OCI-LY7 (cell line): ENCODE data around the gene GNAO1. TPM values are rescaled to one million over a fixed set of nuclear protein-coding genes. Genes with fewer than 3 reads are reported as not detected.

Source experiments
- BruUV-seq: library from RNA; stranded (reverse); fragments of 400-500 nt; replicated peaks from 2 replicates; lab custom pipeline; 2021; lab: Mats Ljungman, UMichigan
- CTCF ChIA-PET: fragments of 300-600 bp; sonication (Branson Sonifier 250); formaldehyde crosslinking; loops from one replicate; lab custom pipeline; 2022; ENCODE audit warnings: antibody characterized with exemption; ENCODE audit not compliant: unreplicated experiment; lab: Charles Lee
- POLR2A ChIA-PET: fragments of 300-600 bp; sonication (Branson Sonifier 250); formaldehyde crosslinking; loops from one replicate; lab custom pipeline; 2022; ENCODE audit warnings: antibody characterized with exemption; lab: Charles Lee
- DNase-seq: peaks from one replicate; pipeline ENCODE4 v3.0.0-alpha.2; 2015; ENCODE audit warnings: low spot score
- H2AFZ ChIP-seq: fragments of 200-600 bp; sonication (generic), shearing (Covaris generic); 2 replicates; pipeline ENCODE4 v1.6.1; 2014; ENCODE audit warnings: mild to moderate bottlenecking, antibody characterized with exemption, low read length, moderate library complexity
- H3K27ac ChIP-seq: fragments of 200-600 bp; sonication (generic); 2 replicates; pipeline ENCODE4 v1.5.1; 2014; ENCODE audit warnings: mixed run types, low read depth, mild to moderate bottlenecking, moderate library complexity, low read length, inconsistent platforms; ENCODE audit not compliant: poor library complexity, severe bottlenecking
- H3K36me3 ChIP-seq: fragments of 200-600 bp; sonication (generic); 2 replicates; pipeline ENCODE4 v1.6.1; 2014; ENCODE audit warnings: mild to moderate bottlenecking, antibody characterized with exemption, low read length, moderate library complexity, mixed read lengths; ENCODE audit not compliant: insufficient read depth
- H3K4me1 ChIP-seq: fragments of 200-600 bp; sonication (generic); 2 replicates; pipeline ENCODE4 v1.5.1; 2014; ENCODE audit warnings: mild to moderate bottlenecking, low read length; ENCODE audit not compliant: insufficient read depth, poor library complexity, severe bottlenecking
- H3K4me2 ChIP-seq: fragments of 200-600 bp; sonication (generic); 2 replicates; pipeline ENCODE4 v1.6.1; 2014; ENCODE audit warnings: mild to moderate bottlenecking, low read length
- H3K4me3 ChIP-seq: fragments of 200-600 bp; sonication (generic); 2 replicates; pipeline ENCODE4 v1.5.1; 2014; ENCODE audit warnings: mild to moderate bottlenecking, low read depth, low read length; ENCODE audit not compliant: poor library complexity, severe bottlenecking
- H3K79me2 ChIP-seq: fragments of 200-600 bp; sonication (generic); 2 replicates; pipeline ENCODE4 v1.6.1; 2016; ENCODE audit warnings: low read depth, mild to moderate bottlenecking, low read length, moderate library complexity, mixed read lengths; ENCODE audit not compliant: insufficient read depth
- H3K9me2 ChIP-seq: fragments of 200-600 bp; sonication (generic); 2 replicates; pipeline ENCODE4 v1.6.1; 2016; ENCODE audit warnings: mild to moderate bottlenecking, low read length, mixed read lengths; ENCODE audit not compliant: insufficient read depth
- H3K9me3 ChIP-seq: fragments of 200-600 bp; sonication (generic); 2 replicates; pipeline ENCODE4 v1.6.1; 2014; ENCODE audit warnings: mild to moderate bottlenecking, mixed run types, low read length, mixed read lengths
- H4K20me1 ChIP-seq: fragments of 200-600 bp; sonication (generic); 2 replicates; pipeline ENCODE4 v1.6.1; 2014; ENCODE audit warnings: mild to moderate bottlenecking, antibody characterized with exemption, low read length, moderate library complexity, mixed read lengths; ENCODE audit not compliant: insufficient read depth
- CTCF ChIP-seq: fragments of 200-600 bp; sonication (generic); conservative IDR thresholded peaks from 2 replicates; pipeline ENCODE4 v1.5.1; 2014; ENCODE audit warnings: mild to moderate bottlenecking, antibody characterized with exemption, low read length, moderate library complexity, mixed read lengths
- EZH2phosphoT487 ChIP-seq: fragments of 200-600 bp; sonication (generic); IDR thresholded peaks from 2 replicates; pipeline ENCODE4 v1.6.1; 2018; ENCODE audit warnings: low read depth, borderline replicate concordance, mild to moderate bottlenecking, mixed run types, antibody characterized with exemption, low read length, moderate library complexity, mixed read lengths
- intact Hi-C: fragments of 100-400 bp; cut with micrococcal nuclease; formaldehyde crosslinking; loops from one replicate; pipeline ENCODE4 v1.10.0; 2022; ENCODE audit not compliant: unreplicated experiment
- total RNA-seq, 2 experiments: library from RNA; depleted of rRNA in 1 of 2; stranded (reverse); fragments of >200 nt in 1 of 2; shearing (Covaris generic) in 1 of 2; gene quantifications; 2 replicates each; pipeline ENCODE4 v1.2.3, GENCODE V29; 2014 to 2022

Gene GNAO1
- total RNA-seq, 2 experiments from 2014 or later = not detected

DNA sequence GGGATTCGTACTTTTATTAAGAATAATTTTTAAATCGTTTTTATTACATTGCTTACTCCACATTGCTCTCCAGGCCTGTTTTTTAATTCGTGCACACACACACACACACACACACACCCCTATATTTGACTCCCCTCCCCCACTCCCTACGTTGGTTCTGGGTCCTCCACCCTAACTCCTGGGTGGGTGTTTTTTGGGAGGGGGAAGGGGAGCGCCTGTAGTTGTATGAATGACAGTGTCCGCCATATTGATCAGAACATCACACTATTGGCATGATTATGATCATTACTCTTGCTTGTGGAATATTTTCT lies 1.3 kb downstream of the GNAO1 start:
- POLR2A ChIA-PET = interaction anchor here (0.7 kb wide), 1 partner anchor 19 kb away, joined by 4 read pairs; no protein-coding TSS in a partner anchor
- CTCF ChIA-PET = no interaction called here

DNA sequence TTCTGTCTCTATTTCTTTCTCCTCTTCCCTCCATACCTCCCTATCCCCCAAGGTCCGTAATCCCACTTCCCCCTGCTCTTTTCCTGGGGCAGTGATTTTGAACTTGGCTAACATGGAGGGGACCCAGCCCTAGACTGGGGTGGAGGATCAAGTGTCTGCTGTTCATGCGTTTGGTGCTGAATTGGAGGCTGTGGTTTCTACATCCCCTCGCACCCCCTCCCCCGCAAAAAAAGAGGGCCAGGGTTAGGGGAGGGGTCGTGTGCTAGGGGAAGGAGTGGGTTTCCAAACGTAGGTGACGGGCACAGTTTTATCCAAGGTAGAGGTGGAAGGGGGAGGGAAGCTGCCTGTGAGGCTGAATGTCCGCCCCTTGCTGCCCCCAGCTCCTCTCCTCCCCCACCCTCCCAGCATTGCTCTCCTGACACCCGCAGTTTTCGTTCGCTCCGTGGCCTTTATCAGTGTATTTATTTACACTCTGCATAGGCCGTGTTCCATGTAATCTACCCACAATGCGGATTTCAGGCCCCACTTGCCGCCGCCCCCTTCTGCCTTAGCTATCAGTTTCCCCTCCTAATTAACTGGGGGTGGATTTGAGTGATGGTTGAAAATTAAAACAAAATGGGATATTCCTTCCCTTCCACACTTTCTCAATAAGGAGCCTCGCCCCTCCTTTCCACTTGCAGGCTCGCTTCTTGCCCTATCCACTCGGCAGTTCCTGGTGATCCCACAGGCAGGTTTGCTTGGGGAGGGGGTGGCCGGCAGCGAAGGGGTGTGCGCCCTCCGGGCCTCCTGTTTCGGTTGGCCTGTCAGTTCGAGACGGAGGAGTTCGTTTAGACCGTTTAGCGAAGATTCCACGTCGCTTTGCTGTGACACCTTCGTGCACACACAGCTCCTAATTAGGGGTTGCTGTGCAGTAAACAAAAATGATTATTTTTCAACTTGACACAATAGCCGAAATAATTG lies 2.0 kb downstream of the GNAO1 start:
- CTCF ChIA-PET = no interaction called here
- H3K4me2 ChIP-seq = no peak overlapping the region
- H2AFZ ChIP-seq = no peak overlapping the region
- H3K9me2 ChIP-seq = no peaks in the 10 kb centered on the region
- no peaks in the 10 kb centered on the region for H4K20me1 ChIP-seq
- H3K27ac ChIP-seq = no peak overlapping the region
- H3K79me2 ChIP-seq = no peaks in the 10 kb centered on the region
- H3K36me3 ChIP-seq = no peaks in the 10 kb centered on the region
- H3K9me3 ChIP-seq = no peaks in the 10 kb centered on the region
- DNase-seq = no peak
- TF ChIP-seq CTCF (no peak), EZH2phosphoT487 (no peak)
- H3K4me3 ChIP-seq = no peak overlapping the region
- H3K4me1 ChIP-seq = no peaks in the 10 kb centered on the region
- intact Hi-C loops = no loop called here
- BruUV-seq = no TSS peak
- POLR2A ChIA-PET = no interaction called here

More for the DNA sequence above, 1.3 kb downstream of the GNAO1 start:
- H3K9me2 ChIP-seq = no peaks in the 10 kb centered on the region
- H3K4me2 ChIP-seq = no peak overlapping the region
- no peaks in the 10 kb centered on the region for H3K79me2 ChIP-seq
- H4K20me1 ChIP-seq = no peaks in the 10 kb centered on the region
- no peak overlapping the region for H3K4me3 ChIP-seq
- H3K36me3 ChIP-seq = no peaks in the 10 kb centered on the region
- TF ChIP-seq EZH2phosphoT487 (no peak), CTCF (no peak)
- BruUV-seq = no TSS peak
- no peak for DNase-seq
- no peaks in the 10 kb centered on the region for H3K9me3 ChIP-seq
- H3K4me1 ChIP-seq = no peaks in the 10 kb centered on the region
- no peak overlapping the region for H3K27ac ChIP-seq
- H2AFZ ChIP-seq = no peak overlapping the region
- intact Hi-C loops = no loop called here
